GM12891 (cell line): ENCODE results near the gene ATG13.

ENCODE experiments used
- POLR2A ChIP-seq: IDR thresholded peaks from 2 replicates; pipeline ENCODE4 v1.6.1; 2011; ENCODE audit warnings: low read depth, low read length, control low read depth
- POLR2AphosphoS5 ChIP-seq: IDR thresholded peaks from 2 replicates; pipeline ENCODE4 v1.6.1; 2011; ENCODE audit warnings: low read depth, low read length, control low read depth

GRCh38 chr11:46604796-46605195 lies 12.6 kb upstream of the ATG13 start:
- TF ChIP-seq POLR2A (no peak), POLR2AphosphoS5 (no peak)
